Activated CD4-positive, alpha-beta T cell treated with anti-CD3 and anti-CD28 coated beads, Interleukin-2, amount 50 U/mL, for 24 hours (primary cell): ENCODE data around the gene DOHH.
"Not testable (repeated sequence)": the region's sequence is repeated elsewhere in the genome, so short reads cannot be mapped to it uniquely, and the experiment has no call there.

ENCODE experiments used
- DNase-seq, 2 donors: peaks; one replicate each; pipeline ENCODE4 v3.0.0-alpha.2; 2020; ENCODE audit warnings: low read depth in 1 of 2, low spot score in 1 of 2

DOHH gene

DNA sequence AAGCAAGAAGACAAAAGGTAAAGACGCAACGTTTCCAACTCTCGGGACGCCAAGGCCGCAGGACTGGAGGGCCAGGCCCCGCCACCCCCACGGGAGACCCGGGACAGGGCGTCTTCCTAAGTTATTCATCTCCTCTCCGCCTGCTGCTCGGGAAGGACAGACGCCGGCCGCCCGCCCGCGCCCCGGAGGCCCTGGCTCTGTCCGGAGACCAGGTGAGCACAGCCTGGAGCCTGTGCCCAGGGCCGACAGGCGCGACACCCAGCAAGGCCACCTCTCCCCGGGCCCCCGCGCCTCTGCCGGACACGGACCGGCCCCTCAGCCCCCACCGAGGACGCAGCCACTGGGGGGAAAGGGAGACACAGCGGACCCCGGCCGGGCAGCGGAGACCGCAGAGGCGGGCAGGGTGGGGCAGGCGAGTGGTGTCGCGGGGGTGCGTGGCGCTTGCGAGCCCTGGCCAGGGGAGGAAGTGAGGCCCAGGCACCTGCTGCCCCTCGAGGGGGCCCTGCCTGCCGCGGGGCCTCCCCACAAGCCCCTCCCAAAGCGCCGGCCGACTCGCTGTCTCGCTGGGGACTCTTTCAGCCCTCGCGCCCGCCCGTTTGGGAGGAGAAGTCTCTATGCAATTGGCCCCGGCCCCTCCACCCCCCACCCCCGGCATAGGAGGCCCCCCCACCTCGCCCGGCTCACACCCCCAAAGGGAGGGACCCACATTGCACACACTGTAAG, 37.3 kb downstream of the DOHH start:
- no peak for DNase-seq

DNA sequence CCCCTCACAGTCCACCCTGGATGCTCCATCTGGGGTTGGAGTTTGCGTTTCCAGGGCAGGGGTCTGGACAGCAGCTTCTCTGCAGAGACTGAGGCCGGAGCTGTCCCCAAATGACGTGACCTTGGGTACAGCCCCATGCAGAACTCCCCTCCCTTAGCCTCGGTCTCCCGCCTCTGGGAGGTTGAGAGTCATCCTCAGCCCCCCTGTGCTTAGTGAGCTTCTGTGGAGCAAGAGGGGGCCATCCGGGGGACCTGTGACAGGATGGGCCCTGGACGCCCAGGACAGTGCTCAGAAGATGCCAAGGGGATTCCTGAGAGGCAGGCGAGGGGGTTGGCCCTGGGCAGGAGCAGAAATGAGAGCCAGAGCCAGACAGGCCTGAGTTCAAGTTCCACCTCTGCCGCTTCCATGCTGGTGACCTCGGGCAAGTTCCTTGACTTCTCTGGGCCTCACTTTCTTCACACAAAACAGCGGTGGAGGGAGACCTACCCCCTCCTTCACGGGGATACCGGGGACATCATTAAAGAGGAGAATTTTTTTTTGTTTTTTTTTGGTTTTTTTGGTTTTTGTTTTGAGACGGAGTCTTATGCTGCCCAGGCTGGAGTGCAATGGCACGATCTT, 40.4 kb downstream of the DOHH start:
- no peak for DNase-seq

DNA sequence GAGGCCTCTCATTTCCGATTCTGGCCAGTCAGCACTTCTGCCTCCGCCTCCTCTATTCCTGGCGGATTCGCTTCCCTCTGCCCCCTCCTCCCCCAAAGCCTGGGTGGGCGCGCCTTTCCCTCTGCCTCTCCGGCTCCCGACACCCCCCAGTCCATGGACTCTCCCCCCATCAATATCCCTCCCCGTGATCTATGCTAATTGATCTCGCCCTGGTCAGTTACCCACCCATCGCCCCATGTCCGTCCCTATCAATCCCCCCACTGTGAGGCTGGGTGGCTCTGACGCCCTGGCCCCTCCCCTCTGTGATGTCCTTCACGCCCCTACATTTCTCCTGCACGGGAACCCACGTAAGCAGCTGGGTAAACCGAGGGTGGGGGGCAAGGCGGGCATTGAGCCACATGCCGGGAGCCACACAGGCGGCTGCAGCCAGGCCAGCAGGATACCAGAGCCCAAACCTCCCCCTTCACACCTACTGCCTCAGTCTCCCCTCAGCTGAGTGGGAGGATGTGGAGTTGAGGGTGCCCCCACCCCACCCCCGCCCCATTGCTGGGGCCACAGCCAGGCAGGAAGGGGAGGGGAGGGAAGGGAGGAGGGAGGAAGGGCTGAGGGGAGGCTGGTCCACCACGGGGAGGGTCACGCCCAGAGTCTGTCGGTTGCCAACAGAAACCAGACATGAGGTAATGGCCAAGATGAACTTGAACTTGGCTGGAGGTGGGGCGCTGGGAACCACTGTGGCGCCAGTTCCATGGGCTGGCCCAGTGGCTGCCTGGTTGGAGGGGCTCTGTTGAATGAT, 41.2 kb downstream of the DOHH start:
- no peak for DNase-seq

DNA sequence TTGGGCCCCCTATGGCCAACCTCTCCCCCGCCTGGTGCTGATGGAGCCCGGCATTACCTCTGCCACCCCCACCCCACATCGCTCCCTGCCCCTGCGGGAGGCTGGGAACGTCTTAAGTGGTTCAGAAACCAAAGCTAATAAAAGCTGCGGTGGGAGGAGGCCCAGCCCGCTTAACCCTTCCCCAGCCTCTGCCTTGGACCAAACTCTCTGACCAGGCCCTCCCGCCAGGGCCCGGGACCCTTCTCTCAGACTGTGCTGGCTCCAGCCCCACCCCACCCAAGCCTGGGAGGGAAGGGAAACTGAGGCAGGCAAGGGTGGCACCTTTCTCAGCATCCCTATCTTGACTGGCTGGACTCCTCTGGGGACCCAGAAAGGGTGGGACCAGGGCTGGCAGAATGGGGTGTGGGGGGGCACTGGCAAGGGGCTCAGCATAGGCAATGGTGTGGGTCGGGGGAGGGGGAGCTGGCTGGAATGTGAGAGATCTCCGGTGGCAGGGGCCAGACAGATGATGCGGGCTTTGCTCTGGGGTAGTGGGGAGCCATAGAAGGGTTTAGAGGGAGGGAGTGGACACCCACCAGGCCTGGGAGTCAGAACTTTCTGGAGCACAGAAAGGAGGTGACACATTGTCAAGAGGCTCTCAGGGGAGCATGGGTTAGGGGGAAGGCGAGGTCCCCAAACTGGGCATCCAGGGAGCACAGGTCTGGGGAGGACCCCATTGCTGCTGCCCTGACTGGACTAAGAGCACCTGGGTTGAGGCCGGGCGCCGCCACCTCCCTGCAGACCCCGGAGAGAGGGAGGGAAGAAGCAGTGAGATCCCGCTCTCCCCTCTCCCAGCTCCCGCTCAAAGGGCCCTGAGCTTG, 42.0 kb downstream of the DOHH start:
- DNase-seq: no peak

DNA sequence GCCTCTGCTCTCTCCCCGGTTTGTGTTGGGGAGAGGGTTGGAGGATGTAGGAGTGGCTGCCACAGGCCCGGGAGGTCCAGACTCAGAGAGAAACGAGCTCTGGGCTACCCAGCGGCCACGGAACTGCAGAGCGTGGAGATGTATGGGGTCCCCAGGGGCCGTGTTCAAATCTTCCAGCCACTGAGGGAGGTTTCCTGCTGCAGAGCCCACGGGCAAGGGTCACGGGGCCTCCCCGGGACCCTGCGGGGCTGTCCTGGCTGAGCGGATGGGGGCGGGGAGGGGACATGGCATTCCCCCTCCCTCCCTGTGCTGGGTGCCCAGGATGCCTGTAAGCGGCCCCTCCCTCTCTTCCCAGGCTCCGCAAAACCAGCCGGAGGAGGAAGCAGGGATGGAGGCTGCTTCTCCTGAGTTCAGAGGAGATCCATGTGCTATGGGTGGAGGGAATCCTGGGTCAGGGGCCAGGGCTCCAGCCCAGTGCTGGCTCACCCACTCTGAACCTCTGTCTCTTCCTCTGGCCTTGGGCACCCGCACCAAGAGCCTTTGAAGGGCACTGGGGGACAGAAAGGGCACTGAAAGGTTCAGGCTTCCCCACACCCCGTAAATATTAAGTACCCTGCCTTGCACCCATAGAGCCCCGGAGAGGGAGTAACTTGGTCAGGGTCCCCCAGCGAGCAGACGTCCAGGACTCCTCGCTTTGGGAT, 42.8 kb downstream of the DOHH start:
- DNase-seq: no peak

DNA sequence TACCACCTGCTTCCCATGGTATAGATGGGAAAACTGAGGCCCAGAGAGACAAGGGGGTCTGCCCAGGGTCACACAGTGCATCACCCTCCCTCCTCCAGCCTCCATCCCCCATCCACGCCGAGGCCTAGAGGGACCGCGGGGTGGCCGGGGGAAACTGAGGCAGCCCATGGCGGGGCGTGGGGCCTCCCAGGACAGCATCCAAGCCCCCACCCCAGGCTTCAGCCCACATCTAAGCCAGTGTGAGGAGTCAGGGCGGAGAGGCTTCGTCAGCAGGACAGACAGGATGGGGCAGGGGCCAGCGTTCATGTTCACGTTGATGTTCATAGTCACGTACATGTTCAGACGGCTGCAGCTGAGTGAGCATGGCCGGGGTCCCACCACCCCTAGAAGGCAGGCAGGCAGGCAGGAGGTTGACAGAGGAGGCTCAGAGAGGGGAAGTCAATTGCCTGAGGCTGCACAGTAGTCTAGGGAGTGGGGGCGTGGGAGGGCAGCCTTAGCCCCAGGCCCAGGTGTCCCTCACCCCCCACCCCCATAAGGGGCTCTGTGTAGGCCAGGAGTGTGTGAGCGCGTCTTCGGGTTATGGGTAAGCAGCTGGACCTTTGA, 43.4 kb downstream of the DOHH start:
- no peak for DNase-seq

DNA sequence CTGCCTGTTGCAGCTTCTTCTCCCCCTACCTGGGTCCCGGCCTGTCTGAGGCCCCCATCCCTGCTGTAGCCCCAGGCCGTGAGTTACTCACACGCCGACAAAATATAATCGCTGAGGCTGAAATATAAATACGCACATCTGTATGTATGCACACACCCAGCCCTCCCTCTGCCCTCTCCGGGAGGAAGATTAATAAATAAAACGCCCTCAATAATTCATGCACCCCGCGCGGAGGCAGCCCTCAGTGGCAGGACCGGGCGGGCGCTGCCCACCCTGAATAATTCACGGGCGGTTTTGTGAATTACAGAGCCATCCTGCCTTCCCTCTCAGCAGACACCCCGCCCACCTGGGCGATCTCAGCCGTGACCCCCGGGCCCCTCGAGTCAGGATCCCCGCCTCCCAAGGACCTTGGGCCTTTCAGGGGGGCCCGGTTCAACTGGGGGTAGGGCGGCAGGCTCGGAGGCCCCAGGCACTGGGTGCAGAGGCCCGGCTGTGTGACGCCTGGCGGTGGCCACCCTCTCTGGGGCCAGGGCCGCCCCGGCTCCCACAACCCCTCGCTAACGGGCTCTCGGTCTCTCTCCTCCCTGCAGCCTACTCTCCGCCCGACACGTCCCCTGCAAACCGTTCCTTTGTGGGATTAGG, 44.4 kb downstream of the DOHH start:
- no peak for DNase-seq

DNA sequence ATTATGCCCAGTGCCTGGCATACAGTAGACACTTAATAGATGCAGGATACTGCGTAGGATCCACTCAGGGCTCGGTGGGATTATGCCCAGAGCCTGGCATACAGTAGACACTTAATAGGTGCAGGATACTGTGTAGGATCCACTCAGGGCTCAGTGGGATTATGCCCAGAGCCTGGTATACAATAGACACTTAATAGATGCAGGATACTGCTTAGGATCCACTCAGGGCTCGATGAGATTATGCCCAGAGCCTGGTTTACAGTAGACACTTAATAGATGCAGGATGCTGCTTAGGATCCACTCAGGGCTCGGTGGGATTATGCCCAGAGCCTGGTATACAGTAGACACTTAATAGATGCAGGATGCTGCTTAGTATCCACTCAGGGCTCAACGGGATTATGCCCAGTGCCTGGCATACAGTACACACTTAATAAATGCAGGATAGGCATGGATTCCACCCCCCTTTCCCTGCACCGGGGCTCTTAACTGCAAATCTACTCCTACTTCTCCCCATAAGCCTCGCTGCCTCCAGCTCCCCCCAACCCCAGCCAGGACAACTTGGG, 45.0 kb downstream of the DOHH start:
- DNase-seq: no peak

DNA sequence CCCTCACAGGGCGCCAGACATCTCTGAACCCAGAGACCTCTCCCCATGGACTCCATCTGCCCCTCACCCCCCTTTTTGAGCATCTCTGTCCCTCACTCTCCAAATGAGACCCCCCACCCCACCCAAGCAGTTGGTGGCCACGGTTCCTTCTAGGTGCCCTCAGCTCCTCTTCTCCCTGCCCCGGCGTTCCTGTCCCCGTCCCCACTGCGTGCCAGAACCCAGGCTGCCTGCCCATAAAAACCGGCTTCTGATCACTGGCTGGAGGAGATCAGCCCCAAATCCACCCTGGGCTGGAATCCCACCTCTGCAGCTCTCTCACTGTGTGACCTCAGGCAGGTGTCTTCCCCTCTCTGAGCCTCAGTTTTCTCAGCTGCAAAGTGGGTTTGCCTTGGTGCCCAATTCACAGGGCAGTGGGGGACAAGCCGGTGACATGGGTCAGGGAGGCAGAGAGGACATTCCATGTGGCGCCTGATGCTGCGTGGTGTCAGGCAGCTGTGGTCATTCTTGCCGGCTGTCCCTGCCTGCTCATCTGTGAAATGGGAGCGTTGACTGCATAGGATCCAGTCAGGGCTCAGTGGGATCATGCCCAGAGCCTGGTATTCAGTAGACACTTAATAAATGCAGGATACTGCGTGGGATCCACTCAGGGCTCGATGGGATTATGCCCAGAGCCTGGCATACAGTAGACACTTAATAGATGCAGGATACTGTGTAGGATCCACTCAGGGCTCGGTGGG, 45.6 kb downstream of the DOHH start:
- DNase-seq: no peak

DNA sequence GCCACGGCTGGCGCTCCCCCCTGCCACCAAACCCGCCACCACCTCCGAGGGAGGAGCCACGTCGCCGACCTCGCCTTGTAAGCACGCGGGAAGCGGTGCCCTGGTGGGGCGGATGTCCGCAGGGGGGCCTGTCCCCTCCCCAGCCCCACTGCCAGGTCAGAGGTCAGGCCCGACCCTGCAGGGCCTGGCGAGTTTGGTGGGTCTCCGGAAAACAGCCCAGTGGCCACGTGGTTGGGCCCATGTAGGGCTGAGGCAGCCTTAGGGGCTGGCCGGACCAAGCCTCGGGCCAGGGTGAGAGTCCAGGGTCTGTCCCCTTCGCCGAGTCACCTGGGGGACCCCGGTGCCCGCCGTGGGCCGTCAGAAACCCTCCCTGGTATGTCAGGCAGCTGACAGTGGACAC, 46.6 kb downstream of the DOHH start:
- no peak for DNase-seq

DNA sequence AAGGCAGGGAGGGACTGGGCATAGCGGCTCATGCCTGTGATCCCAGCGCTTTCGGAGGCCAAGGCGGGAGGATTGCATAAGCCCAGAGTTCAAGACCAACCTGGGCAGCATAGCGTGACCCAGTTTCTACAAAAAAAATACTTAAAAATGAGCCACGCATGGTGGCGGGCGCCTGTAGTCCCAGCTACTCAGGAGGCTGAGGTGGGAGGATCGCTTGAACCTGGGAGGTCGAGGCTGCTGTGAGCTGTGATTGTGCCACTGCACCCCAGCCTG, 47.6 kb downstream of the DOHH start:
- not testable (repeated sequence) for DNase-seq

DNA sequence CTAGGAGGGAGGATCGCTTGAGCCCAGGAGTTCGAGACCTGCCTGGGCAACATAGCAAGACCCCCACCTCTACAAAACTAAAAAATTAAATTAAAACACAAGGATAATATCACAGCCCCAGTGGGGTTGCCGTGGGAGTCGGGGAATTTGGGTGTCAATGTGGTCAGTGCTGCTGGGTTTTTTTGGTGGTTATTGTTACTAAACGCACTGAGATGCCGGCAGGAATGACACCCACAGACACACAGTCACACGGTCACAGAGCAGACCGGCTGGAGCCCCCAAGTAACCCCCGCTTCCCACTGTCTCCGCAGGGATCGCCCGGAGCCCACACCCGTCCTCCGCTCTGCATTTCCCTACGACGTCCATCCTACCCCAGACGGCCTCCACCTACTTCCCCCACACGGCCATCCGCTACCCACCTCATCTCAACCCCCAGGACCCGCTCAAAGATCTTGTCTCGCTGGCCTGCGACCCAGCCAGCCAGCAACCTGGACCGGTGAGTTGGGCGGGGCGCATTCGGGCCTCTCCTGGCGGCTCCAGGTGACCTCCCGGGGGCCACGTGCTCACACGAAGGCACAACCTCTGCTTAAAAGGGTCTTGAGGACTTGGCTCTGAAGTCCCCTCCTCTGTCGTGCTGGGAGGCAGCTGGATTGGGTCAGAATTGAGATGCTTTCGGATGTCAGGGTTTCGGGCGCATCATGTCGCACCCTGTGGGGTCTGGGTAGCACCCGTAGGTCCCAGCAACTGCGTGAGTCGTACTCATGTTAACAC, 48.1 kb downstream of the DOHH start:
- DNase-seq: no peak

DNA sequence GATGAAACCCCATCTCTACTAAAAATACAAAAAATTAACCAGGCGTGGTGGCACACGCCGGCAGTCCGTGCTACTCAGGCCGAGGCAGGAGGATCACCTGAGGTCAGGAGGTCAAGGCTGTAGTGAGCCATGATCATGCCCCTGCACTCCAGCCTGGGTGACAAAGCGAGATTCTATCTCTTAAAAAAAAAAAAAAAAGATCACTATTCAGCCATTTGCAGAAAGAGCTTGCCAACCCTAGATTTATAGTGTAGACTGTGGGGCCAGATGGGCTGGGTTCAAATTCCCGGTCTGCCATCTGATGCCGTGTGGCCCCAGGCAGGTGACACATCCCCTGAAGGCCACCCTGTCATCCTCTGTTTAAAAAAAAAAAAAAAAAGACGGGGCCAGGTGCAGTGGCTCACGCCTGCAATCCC, 49.0 kb downstream of the DOHH start:
- no peak for DNase-seq

DNA sequence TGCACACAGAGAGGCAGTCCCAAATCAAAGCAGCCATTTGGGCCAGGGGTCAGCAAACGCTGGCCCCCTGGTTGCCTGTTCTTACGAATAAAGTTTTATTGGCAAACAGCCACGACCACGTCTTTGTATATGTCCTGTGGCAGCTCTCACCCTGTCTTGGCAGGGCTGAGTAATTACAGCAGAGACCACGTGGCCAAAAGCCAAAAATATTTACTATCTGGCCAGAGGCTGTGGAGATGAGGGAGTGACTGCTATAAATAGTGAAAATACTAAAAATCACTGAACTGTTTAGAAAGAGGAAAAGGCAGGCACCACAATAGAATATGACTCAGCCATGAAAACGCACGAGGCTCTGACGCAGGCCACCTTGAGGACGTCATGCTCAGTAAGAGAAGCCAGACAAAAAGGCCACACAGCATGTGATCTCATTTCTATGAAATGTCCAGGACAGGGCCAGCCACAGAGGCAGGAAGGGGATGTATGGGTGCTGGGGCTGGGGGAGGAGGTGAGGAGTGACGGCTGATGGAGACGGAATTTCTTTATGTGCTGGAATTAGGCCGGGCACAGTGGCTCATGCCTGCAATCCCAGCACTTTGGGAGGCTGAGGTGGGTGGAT, 49.6 kb downstream of the DOHH start:
- DNase-seq: no peak

DNA sequence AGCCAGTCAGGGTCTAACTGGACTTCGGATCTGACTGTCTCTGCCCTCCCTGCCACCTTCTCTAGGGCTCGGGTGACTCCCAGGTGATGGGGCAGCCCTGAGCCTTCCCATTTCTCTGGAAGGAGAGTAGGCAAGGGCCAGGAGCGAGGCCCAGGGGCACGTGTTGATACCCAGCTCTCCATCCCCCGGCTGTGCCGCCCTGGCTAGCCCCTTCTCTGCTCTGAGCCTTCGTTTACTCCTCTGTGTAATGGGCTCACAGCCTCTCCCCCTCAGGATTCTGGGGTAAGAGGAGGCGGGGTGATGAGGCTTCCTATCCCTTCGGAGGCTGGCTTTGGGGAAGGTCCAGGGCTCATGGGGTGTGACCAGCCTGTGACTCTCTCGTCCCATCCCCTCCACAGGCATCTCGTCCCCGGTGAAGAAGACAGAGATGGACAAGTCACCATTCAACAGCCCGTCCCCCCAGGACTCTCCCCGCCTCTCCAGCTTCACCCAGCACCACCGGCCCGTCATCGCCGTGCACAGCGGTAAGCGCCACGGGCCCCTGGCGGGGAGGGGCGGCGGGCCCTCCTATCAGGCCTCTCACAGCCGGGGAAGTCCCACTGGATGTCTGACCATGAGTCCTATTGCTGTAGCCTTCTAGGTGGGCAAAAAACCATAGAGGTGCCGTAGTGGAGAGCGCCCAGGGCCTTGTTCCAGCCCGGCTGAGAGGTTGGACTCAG, 51.7 kb downstream of the DOHH start:
- DNase-seq: no peak

DNA sequence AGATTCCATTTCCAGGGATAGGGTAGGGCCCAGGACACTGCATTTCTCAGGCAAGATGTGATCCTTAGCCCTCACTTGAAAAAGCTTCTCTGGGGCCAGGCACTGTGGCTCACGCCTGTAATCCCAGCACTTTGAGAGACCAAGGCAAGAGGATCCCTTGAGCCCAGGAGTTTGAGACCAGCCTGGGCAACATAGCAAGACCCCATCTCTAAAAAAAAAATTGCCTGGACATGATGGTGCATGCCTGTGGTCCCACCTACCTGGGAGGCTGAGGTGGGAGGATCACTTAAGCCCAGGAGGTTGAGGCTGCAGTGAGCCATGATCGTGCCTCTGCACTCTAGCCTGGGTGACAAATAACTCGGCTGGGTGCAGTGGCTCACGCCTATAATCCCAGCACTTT, 53.8 kb downstream of the DOHH start:
- DNase-seq: not testable (repeated sequence)

DNA sequence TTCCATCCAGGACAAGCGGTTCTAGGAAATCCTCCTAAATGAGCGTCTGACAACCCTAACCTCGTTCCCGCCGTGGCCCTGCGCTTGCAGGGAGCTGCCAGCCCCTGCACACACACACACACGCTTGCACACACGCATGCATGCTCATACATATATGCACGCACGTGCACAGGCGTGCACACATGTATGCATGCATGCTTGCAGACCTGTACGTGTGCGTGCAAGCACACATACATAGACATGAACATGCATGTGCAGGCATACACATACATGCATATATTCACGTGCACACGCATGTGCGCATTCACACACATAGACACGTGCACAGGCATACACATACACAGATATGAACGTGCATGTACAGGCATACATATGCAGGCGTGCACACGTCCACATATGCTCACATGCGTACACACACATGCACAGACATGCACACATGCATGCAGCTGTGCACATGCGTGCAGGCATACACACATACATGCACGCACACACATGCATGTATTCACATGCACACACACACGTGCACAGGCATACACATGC, 55.7 kb downstream of the DOHH start:
- DNase-seq: no peak
